NCI-H1105 treated with DMSO at 0.1 percent for 48 hours (cell line): ENCODE measurements around the gene DDX54.
A peak's percentile ranks its signal among the peaks of the same experiment; 100 is the strongest.
"Not testable (repeated sequence)": the region's sequence is repeated elsewhere in the genome, so short reads cannot be mapped to it uniquely, and the experiment has no call there.

Experiments used
- DNase-seq: peaks from one replicate; lab custom pipeline; 2025; lab: John Stamatoyannopoulos, UW

Gene DDX54

GRCh38 chr12:113161415-113162016 lies 23.8 kb downstream of the DDX54 start:
- peak; percentile 12 for DNase-seq

DNA sequence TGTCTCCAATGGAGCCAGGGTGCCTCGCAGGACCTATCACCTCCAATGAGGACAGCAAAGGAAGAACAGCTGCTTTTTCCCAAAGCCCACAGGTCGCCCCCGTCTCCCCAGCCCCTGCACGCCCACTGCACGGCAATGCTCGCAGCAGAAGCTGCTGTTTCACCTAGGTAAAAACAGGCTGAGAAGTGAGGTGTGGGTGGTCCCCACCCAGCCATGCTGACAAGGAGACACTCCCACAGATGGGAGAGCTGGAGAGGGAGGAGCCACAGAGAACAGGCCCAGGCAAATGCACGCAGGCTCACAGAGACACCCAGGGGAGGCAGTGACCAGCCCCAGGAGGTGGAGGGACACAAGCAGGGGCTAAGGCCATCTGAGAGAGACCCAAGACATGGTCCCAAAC lies 25.3 kb downstream of the DDX54 start:
- no peak for DNase-seq

- DNase-seq = no peak
These were observed 26.7 kb downstream of the DDX54 start for GRCh38 chr12:113158439-113159203.

GRCh38 chr12:113157218-113157859 lies 27.9 kb downstream of the DDX54 start:
- no peak for DNase-seq

GRCh38 chr12:113155646-113156045 lies 29.6 kb downstream of the DDX54 start:
- DNase-seq = no peak

DNA sequence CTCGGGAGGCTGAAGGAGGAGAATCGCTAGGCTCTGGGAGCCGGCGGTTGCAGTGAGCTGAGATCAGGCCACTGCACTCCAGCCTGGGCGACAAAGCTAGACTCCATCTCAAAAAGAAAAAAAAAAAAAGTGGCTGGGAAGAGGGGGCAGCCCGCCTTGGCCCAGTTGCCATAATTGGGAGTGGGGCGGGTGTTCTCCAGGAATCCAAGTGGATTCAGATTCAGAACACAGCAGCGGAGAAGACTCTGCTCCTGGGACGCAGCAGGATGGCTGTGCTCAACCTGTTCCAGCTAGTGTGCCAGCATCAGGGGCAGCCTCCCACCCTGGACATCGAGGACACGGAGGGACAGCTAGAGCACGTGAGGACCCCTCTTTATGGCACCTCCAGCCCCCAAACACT lies 30.2 kb downstream of the DDX54 start:
- DNase-seq = no peak

DNA sequence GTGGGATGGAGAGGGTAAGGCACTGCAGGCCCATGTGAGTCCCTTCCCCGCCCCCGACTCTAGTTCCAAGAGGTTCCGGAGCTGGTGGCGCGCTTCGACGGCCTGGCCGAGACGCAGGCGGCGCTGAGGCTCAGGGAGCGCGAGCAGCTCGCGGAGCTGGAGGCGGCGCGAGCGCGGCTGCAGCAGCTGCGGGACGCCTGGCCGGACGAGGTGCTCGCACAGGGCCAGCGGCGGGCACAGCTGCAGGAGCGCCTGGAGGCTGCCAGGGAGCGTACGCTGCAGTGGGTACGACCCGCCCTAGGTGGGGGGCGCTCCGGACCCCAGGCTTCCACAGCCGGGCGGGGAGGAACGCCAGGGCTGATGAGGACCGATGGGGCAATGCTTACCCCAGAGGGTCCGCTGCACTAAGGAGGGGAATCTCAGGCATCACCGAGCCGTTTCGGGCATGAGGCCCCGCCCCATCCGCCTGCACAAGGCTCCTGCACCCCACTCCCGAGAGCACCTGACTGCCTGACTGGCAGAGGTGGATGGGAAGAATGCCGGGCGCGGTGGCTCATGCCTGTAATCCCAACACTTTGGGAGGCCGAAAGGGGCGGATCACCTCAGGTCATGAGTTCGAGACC lies 30.8 kb downstream of the DDX54 start:
- peak; percentile 48 for DNase-seq

DNA sequence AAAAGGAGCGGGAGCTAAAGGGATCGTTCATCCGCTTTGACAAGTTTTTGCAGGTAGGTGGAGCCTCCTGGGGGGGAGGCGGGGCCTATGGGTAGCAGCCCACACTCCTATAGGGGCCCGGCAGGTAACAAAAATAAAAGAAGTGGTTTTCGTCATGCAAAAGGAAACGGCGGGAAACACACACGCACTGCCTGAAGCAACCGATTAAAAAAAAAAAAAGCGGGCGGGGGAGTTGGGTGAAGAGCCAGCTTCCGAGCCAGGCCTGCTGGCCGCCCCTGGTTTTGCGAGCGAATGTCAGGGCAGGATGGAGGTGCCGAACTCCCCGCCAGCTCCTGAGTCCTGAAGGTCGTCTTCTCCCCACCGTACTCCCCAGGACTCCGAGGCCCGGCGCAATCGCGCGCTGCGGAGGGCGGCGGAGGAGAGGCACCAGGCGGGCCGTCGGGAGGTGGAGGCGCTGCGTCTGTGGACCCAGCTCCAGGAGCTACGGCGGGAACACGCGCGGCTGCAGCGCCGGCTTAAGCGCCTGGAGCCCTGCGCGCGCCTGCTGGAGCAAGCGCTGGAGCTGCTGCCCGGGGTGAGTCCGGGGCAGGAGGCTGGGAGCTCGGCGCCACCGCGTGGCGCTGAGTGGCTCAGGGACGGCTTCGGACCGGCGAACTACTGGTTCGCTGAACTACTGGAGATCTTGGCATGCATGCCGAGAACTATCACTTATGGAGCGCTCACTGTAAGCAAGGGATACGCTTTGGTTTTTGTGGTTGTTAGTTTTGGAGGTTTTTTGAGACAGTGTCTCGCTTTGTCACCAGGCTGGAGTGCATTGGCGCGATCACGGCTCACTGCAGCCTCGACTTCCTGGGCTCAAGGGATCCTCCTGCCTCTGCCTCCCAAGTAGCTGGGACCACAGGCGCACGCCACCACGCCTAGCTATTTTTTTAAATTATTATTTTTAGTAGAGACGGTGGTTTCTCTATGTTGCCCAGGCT lies 32.2 kb downstream of the DDX54 start:
- DNase-seq = peak; percentile 82

GRCh38 chr12:113152196-113152834 lies 33.0 kb downstream of the DDX54 start:
- no peak for DNase-seq

GRCh38 chr12:113151655-113152054 lies 33.6 kb downstream of the DDX54 start:
- no peak for DNase-seq

- DNase-seq = peak; percentile 67
These were observed 35.7 kb downstream of the DDX54 start, which contains the start of gene CFAP73 for GRCh38 chr12:113149361-113150150. Gene CFAP73 (plus strand): TSS chr12:113149724. CDS start chr12:113149858, 134 bp downstream.

DNA sequence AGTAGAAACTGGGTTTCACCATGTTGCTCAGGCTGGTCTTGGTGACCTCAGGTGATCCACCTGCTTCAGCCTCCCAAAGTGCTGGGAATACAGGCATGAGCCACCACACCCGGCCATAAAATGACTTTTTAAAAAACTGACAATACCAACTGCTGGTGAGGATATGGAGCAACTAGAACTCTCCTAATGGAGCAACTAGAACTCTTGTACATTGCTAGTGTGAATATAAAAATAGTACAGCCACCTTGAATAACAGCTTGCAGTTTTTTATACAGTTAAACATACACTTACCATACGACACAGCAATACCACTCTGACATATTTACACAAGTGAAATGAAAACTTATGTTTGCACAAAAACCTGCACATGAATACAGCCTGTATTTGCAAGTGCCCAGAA lies 38.3 kb downstream of the DDX54 start:
- DNase-seq = no peak

GRCh38 chr12:113145720-113146551 lies 39.3 kb downstream of the DDX54 start:
- DNase-seq = no peak

GRCh38 chr12:113144806-113145205 lies 40.5 kb downstream of the DDX54 start:
- DNase-seq = no peak

GRCh38 chr12:113143959-113144358 lies 41.3 kb downstream of the DDX54 start:
- DNase-seq = no peak

- DNase-seq = no peak
These were observed 42.4 kb downstream of the DDX54 start for GRCh38 chr12:113142886-113143332.

DNA sequence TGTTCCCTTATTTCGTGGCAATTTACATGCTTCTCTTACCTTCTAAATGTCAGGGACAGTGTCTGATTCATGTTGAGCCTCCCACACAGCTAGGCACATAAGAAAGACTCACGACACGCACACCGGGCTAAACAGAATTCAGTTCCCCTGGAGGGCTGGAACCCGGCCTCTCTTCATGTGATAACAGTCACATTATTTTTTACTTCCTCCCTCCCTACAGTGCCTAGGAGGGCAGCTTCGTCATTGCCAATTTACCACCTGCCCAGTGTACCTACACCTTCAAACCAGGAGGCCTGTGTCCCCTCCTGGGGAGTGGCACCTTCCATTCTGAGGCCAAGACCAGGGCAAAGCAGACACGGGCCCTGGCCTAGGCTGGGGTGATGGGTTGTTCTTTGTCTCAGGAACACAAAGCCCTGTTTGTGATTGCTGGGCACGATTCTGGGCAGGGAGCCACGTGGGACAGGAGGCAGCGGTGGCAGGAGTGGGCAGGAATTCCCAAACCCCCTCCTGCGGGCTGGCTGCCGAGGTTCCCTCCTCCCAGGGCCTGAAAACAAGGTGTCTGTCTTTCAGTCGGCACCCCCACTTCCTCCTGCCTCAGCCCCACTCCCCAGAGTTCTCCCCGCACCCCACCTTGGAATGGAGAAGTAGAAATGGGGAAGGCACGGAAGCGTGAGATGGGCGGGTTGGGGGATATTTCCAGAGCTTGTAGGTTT lies 42.9 kb downstream of the DDX54 start:
- no peak for DNase-seq

DNA sequence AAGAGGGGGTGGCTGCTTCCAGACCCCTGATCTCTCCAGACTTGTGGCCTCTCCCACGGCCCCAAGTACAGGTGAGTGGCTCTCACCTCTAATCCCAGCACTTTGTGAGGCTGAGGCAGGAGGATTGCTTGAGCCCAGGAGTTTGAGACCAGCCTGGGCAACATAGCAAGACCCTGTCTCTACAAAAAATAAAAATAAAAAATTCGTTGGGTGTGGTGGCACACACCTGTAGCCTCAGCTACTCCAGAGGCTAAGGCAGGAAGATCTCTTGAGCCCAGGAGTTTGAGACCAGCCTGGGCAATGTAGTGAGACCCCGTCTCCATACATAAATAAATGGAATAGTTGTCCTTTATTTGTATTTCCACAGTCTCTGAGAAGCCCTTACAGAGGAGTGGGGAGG lies 43.6 kb downstream of the DDX54 start:
- not testable (repeated sequence) for DNase-seq
